ENCODE data around the gene PGAP6. TPM values are rescaled to one million over a fixed set of nuclear protein-coding genes. Genes with fewer than 3 reads are reported as not detected.
"Not testable (repeated sequence)": the region's sequence is repeated elsewhere in the genome, so short reads cannot be mapped to it uniquely, and the experiment has no call there.

The PGAP6 gene
- total and polyA plus RNA-seq, 2 donors (not counting 1 experiment from before 2014, with no cell fraction given): 46.2 to 82.7 TPM

GRCh38 chr16:349211-349610, 32.6 kb downstream of the PGAP6 start:
- H3K27ac ChIP-seq (ENCODE audit: insufficient read depth, low read length): no peak overlapping the region
- H3K4me2 ChIP-seq (ENCODE audit: extremely low read depth, insufficient read depth, low read length): no peak overlapping the region
- no peak for TF ChIP-seq EZH2 (IDR thresholded peaks at IDR 0.05; ENCODE audit: low read length, missing control alignments)
- TF ChIP-seq CTCF (conservative IDR thresholded peaks at IDR 0.05 in 1 of 2, IDR thresholded peaks at IDR 0.05 in 1 of 2; ENCODE audit: low read depth in 1 of 2, low read length in 2 of 2): no peak
- H3K36me3 ChIP-seq (ENCODE audit: control insufficient read depth, insufficient read depth, low read length): peaks cover 6% of the 10 kb centered on the region
- H2AFZ ChIP-seq (ENCODE audit: low read length): no peak overlapping the region
- H3K4me1 ChIP-seq (ENCODE audit: control insufficient read depth, extremely low read depth, insufficient read depth, low read length): peaks cover 4% of the 10 kb centered on the region
- no peaks in the 10 kb centered on the region for H4K20me1 ChIP-seq (ENCODE audit: control insufficient read depth, extremely low read depth, insufficient read depth, low read length)
- no peak for DNase-seq (ENCODE audit: low read depth in 2 of 2)
- no peak overlapping the region for H3K4me3 ChIP-seq (replicated peaks in 1 of 4; ENCODE audit: control extremely low read depth in 1 of 4, insufficient read depth in 1 of 4, low read depth in 3 of 4, low read length in 4 of 4)
- H3K79me2 ChIP-seq (ENCODE audit: control insufficient read depth, insufficient read depth, low read length): peaks cover 41% of the 10 kb centered on the region
- H3K9ac ChIP-seq (ENCODE audit: insufficient read depth, low read length): no peak overlapping the region
- H3K27me3 ChIP-seq (ENCODE audit: control insufficient read depth, insufficient read depth, low read length): no peaks in the 10 kb centered on the region
- no peaks in the 10 kb centered on the region for H3K9me3 ChIP-seq (ENCODE audit: control insufficient read depth, insufficient read depth, low read depth, low read length)

- H3K9me3 ChIP-seq (ENCODE audit: control insufficient read depth, insufficient read depth, low read depth, low read length); H3K27me3 ChIP-seq (ENCODE audit: control insufficient read depth, insufficient read depth, low read length); H3K9ac ChIP-seq (ENCODE audit: insufficient read depth, low read length); DNase-seq (ENCODE audit: low read depth in 2 of 2); H3K4me3 ChIP-seq (replicated peaks in 1 of 4; ENCODE audit: control extremely low read depth in 1 of 4, insufficient read depth in 1 of 4, low read depth in 3 of 4, low read length in 4 of 4); H3K27ac ChIP-seq (ENCODE audit: insufficient read depth, low read length); H2AFZ ChIP-seq (ENCODE audit: low read length); H3K36me3 ChIP-seq (ENCODE audit: control insufficient read depth, insufficient read depth, low read length); H3K4me1 ChIP-seq (ENCODE audit: control insufficient read depth, extremely low read depth, insufficient read depth, low read length); H3K4me2 ChIP-seq (ENCODE audit: extremely low read depth, insufficient read depth, low read length); H4K20me1 ChIP-seq (ENCODE audit: control insufficient read depth, extremely low read depth, insufficient read depth, low read length): not testable (repeated sequence)
- H3K79me2 ChIP-seq (ENCODE audit: control insufficient read depth, insufficient read depth, low read length): peaks cover 41% of the 10 kb centered on the region
Observed at GRCh38 chr16:348495-348894, 33.3 kb downstream of the PGAP6 start.

GRCh38 chr16:347203-347602, 34.6 kb downstream of the PGAP6 start:
- TF ChIP-seq CTCF (conservative IDR thresholded peaks at IDR 0.05 in 1 of 2, IDR thresholded peaks at IDR 0.05 in 1 of 2; ENCODE audit: low read depth in 1 of 2, low read length in 2 of 2) (no peak), EZH2 (IDR thresholded peaks at IDR 0.05; ENCODE audit: low read length, missing control alignments) (no peak)
- peaks cover 4% of the 10 kb centered on the region for H3K4me1 ChIP-seq (ENCODE audit: control insufficient read depth, extremely low read depth, insufficient read depth, low read length)
- no peak overlapping the region for H3K4me2 ChIP-seq (ENCODE audit: extremely low read depth, insufficient read depth, low read length)
- DNase-seq (ENCODE audit: low read depth in 2 of 2): no peak
- no peak overlapping the region for H2AFZ ChIP-seq (ENCODE audit: low read length)
- no peak overlapping the region for H3K9ac ChIP-seq (ENCODE audit: insufficient read depth, low read length)
- H3K27me3 ChIP-seq (ENCODE audit: control insufficient read depth, insufficient read depth, low read length): no peaks in the 10 kb centered on the region
- peaks cover 48% of the 10 kb centered on the region for H3K79me2 ChIP-seq (ENCODE audit: control insufficient read depth, insufficient read depth, low read length)
- H3K36me3 ChIP-seq (ENCODE audit: control insufficient read depth, insufficient read depth, low read length): peaks cover 6% of the 10 kb centered on the region
- H3K27ac ChIP-seq (ENCODE audit: insufficient read depth, low read length): no peak overlapping the region
- no peaks in the 10 kb centered on the region for H4K20me1 ChIP-seq (ENCODE audit: control insufficient read depth, extremely low read depth, insufficient read depth, low read length)
- H3K9me3 ChIP-seq (ENCODE audit: control insufficient read depth, insufficient read depth, low read depth, low read length): no peaks in the 10 kb centered on the region
- no peak overlapping the region for H3K4me3 ChIP-seq (replicated peaks in 1 of 4; ENCODE audit: control extremely low read depth in 1 of 4, insufficient read depth in 1 of 4, low read depth in 3 of 4, low read length in 4 of 4)

Data from fibroblast of lung (primary cell).